H54 (cell line): Measurements from ENCODE around the gene ERC1.
"Not testable (repeated sequence)": the region's sequence is repeated elsewhere in the genome, so short reads cannot be mapped to it uniquely, and the experiment has no call there.

Experiments used
- DNase-seq: peaks from one replicate; pipeline ENCODE4 v3.0.0; 2011; ENCODE audit warnings: low spot score, mixed read lengths; ENCODE audit not compliant: insufficient read length
- FAIRE-seq: peaks from 3 replicates; lab custom pipeline; 2011; peaks lifted over from hg19 to GRCh38; lab: Jason Lieb, UNC
- POLR2A ChIP-seq: IDR thresholded peaks from 2 replicates; pipeline ENCODE4 v1.6.1; 2011; ENCODE audit warnings: low read depth, mild to moderate bottlenecking, low read length

Gene ERC1

GRCh38 chr12:1314523-1314922 lies 323.5 kb downstream of the ERC1 start:
- FAIRE-seq: no peak
- TF ChIP-seq POLR2A: no peak
- no peak for DNase-seq

GRCh38 chr12:1316991-1317390 lies 326.0 kb downstream of the ERC1 start:
- not testable (repeated sequence) for DNase-seq, FAIRE-seq

- FAIRE-seq (peak; percentile 96), DNase-seq (peak; percentile 29)
- no peak for TF ChIP-seq POLR2A
These were observed 327.5 kb downstream of the ERC1 start for GRCh38 chr12:1318327-1319031.

- no peak for DNase-seq
- no peak for TF ChIP-seq POLR2A
- FAIRE-seq: peak; percentile 30
These were observed 328.2 kb downstream of the ERC1 start for GRCh38 chr12:1319212-1319611.

GRCh38 chr12:1320021-1320420 lies 329.0 kb downstream of the ERC1 start:
- FAIRE-seq (peak; percentile 33), DNase-seq (no peak)
- TF ChIP-seq POLR2A: no peak

GRCh38 chr12:1322821-1323220 lies 331.8 kb downstream of the ERC1 start:
- DNase-seq (no peak), FAIRE-seq (no peak)
- no peak for TF ChIP-seq POLR2A

- FAIRE-seq (peak; percentile 43), DNase-seq (no peak)
- TF ChIP-seq POLR2A: no peak
These were observed 333.1 kb downstream of the ERC1 start for GRCh38 chr12:1324099-1324498.

- FAIRE-seq (no peak), DNase-seq (no peak)
- TF ChIP-seq POLR2A: no peak
These were observed 333.9 kb downstream of the ERC1 start for GRCh38 chr12:1324910-1325309.

GRCh38 chr12:1325666-1326065 lies 334.6 kb downstream of the ERC1 start:
- TF ChIP-seq POLR2A: no peak
- DNase-seq (no peak), FAIRE-seq (no peak)

GRCh38 chr12:1326258-1326657 lies 335.2 kb downstream of the ERC1 start:
- peak; percentile 48 for FAIRE-seq
- DNase-seq: no peak
- TF ChIP-seq POLR2A: no peak

- DNase-seq (no peak), FAIRE-seq (no peak)
- no peak for TF ChIP-seq POLR2A
These were observed 337.4 kb downstream of the ERC1 start for GRCh38 chr12:1328391-1328790.

GRCh38 chr12:1329784-1330476 lies 338.9 kb downstream of the ERC1 start:
- DNase-seq (no peak), FAIRE-seq (no peak)
- TF ChIP-seq POLR2A: no peak

GRCh38 chr12:1330477-1330827 lies 339.4 kb downstream of the ERC1 start:
- no peak for FAIRE-seq
- no peak for DNase-seq
- no peak for TF ChIP-seq POLR2A

- DNase-seq (no peak), FAIRE-seq (no peak)
- no peak for TF ChIP-seq POLR2A
These were observed 341.3 kb downstream of the ERC1 start for GRCh38 chr12:1332327-1332726.
